Muscle of leg (tissue), 16 donors: ENCODE data around the gene DNAAF3. TPM values are rescaled to one million over a fixed set of nuclear protein-coding genes. Genes with fewer than 3 reads are reported as not detected.
"Not testable (repeated sequence)": the region's sequence is repeated elsewhere in the genome, so short reads cannot be mapped to it uniquely, and the experiment has no call there.

Experiments
- DNase-seq: peaks from one replicate; pipeline ENCODE4 v3.0.0; 2013
- H3K27ac ChIP-seq: one replicate; pipeline ENCODE4 v1.5.1; 2013; ENCODE audit warnings: mild to moderate bottlenecking, low read length, control low read depth
- H3K27me3 ChIP-seq: one replicate; pipeline ENCODE4 v1.6.1; 2013; ENCODE audit warnings: low read length; ENCODE audit not compliant: control insufficient read depth, insufficient read depth
- H3K36me3 ChIP-seq: one replicate; pipeline ENCODE4 v1.6.1; 2013; ENCODE audit warnings: low read length; ENCODE audit not compliant: control insufficient read depth, insufficient read depth
- H3K4me1 ChIP-seq: one replicate; pipeline ENCODE4 v1.6.1; 2013; ENCODE audit warnings: low read length; ENCODE audit not compliant: control insufficient read depth, insufficient read depth
- H3K4me3 ChIP-seq: one replicate; pipeline ENCODE4 v1.5.1; 2013; ENCODE audit warnings: low read length, control low read depth
- H3K9me3 ChIP-seq: replicated peaks from 2 replicates; pipeline ENCODE4 v1.6.1; 2013; ENCODE audit warnings: low read depth, low read length; ENCODE audit not compliant: control insufficient read depth
- WGBS: methylation state at CpG from one replicate; pipeline ENCODE4 v1.1.5; 2013; ENCODE audit warnings: missing lambda C conversion rate; ENCODE audit not compliant: insufficient coverage; 5-methylcytosine and 5-hydroxymethylcytosine counted together
- long read RNA-seq, 11 donors: transcript quantifications; one replicate each; lab custom pipeline, GENCODE V29; 2026
- polyA plus RNA-seq, 8 donors: library from polyadenylated mRNA; unstranded; fragments of 120-200 nt; gene quantifications; one replicate each; pipeline versions ENCODE4 v1.2.1 to v1.2.3, GENCODE V29; 2013; ENCODE audit warnings: inconsistent platforms in 1 of 8, low replicate concordance in 1 of 8; ENCODE audit not compliant: insufficient read length in 8 of 8, insufficient read depth in 1 of 8
- total RNA-seq: library from RNA; stranded (reverse); fragments of 120-200 nt; gene quantifications from one replicate; pipeline ENCODE4 v1.2.4, GENCODE V29; 2013

The DNAAF3 gene
- total RNA-seq, result 0.13 TPM
- 1 to 10 TPM in 1 of 8 donors, under 1 TPM in 7; 0.15 to 1.1 (median 0.38) TPM for polyA plus RNA-seq
- long read RNA-seq, donor 1, result 0 reads
- long read RNA-seq, donor 2, result 0 reads
- long read RNA-seq, donor 3, result 0 reads
- long read RNA-seq, donor 4, result 0 reads
- long read RNA-seq, donor 5, result 0 reads
- long read RNA-seq, donor 6, result 0 reads
- long read RNA-seq, donor 7, result 0 reads
- long read RNA-seq, donor 8, result 0 reads
- long read RNA-seq, donor 9, result 0 reads
- long read RNA-seq, donor 10, result 0 reads
- long read RNA-seq, donor 11, result 0 reads

GRCh38 chr19:55166530-55167268, at the start of gene DNAAF3:
DNAAF3 (minus strand) TSS chr19:55166613; CDS start chr19:55166413, 200 bp downstream.
- DNase-seq, result peak; percentile 95
- Histone ChIP-seq H3K9me3 (no peaks in the 10 kb centered on the region), H3K4me3 (peak within 1 kb of the TSS; percentile 35), H3K4me1 (peaks cover 12% of the 10 kb centered on the region), H3K27me3 (peaks cover 71% of the 10 kb centered on the region), H3K36me3 (no peaks in the 10 kb centered on the region), H3K27ac (no peak within 1 kb of the TSS)
- 0% methylated on average over 14 of the region's 33 CpGs for WGBS

GRCh38 chr19:55213547-55213946, 47.1 kb upstream of the DNAAF3 start:
- Histone ChIP-seq H3K27ac (no peak overlapping the region), H3K36me3 (no peaks in the 10 kb centered on the region), H3K9me3 (peaks cover 6% of the 10 kb centered on the region), H3K4me1 (peaks cover 11% of the 10 kb centered on the region), H3K27me3 (no peaks in the 10 kb centered on the region), H3K4me3 (no peak overlapping the region)
- WGBS, result 88% methylated on average over 5 of the region's 7 CpGs
- DNase-seq, result no peak

GRCh38 chr19:55212447-55212846, 46.0 kb upstream of the DNAAF3 start:
- Histone ChIP-seq H3K9me3 (peaks cover 6% of the 10 kb centered on the region), H3K4me1 (peaks cover 11% of the 10 kb centered on the region), H3K27me3 (no peaks in the 10 kb centered on the region), H3K4me3 (no peak overlapping the region), H3K27ac (no peak overlapping the region), H3K36me3 (no peaks in the 10 kb centered on the region)
- no CpG with 5 or more reads among the region's 3 CpGs for WGBS
- DNase-seq, result no peak

- peaks cover 6% of the 10 kb centered on the region for H3K9me3 ChIP-seq
- H3K36me3 ChIP-seq, result no peaks in the 10 kb centered on the region
- no peak for DNase-seq
- WGBS, result 41% methylated on average over 6 of the region's 17 CpGs
- H3K4me3 ChIP-seq, result no peak overlapping the region
- H3K27me3 ChIP-seq, result peaks cover 3% of the 10 kb centered on the region
- no peak overlapping the region for H3K27ac ChIP-seq
- peaks cover 7% of the 10 kb centered on the region for H3K4me1 ChIP-seq
Observed at GRCh38 chr19:55209693-55210472, 43.5 kb upstream of the DNAAF3 start.

- Histone ChIP-seq H3K27ac (no peak within 1 kb of the TSS), H3K36me3 (no peaks in the 10 kb centered on the region), H3K4me1 (peaks cover 7% of the 10 kb centered on the region), H3K9me3 (peaks cover 6% of the 10 kb centered on the region), H3K4me3 (no peak within 1 kb of the TSS), H3K27me3 (peaks cover 3% of the 10 kb centered on the region)
- DNase-seq, result no peak
- 42% methylated on average over 11 of the region's 18 CpGs for WGBS
Observed at GRCh38 chr19:55208880-55209692, 42.7 kb upstream of the DNAAF3 start, which contains the start of gene PTPRH. PTPRH (minus strand) TSS chr19:55209501; CDS start chr19:55209433, 68 bp downstream.

- Histone ChIP-seq H3K27ac (no peak overlapping the region), H3K36me3 (no peaks in the 10 kb centered on the region), H3K4me3 (no peak overlapping the region), H3K9me3 (no peaks in the 10 kb centered on the region), H3K27me3 (peaks cover 3% of the 10 kb centered on the region), H3K4me1 (peaks cover 7% of the 10 kb centered on the region)
- peak; percentile 66 for DNase-seq
- 34% methylated on average over 18 of the region's 29 CpGs for WGBS
Observed at GRCh38 chr19:55206664-55207500, 40.5 kb upstream of the DNAAF3 start.

GRCh38 chr19:55202199-55202598, 35.8 kb upstream of the DNAAF3 start:
- H3K4me3 ChIP-seq, H3K9me3 ChIP-seq, H3K4me1 ChIP-seq, H3K36me3 ChIP-seq, H3K27ac ChIP-seq, H3K27me3 ChIP-seq, DNase-seq: not testable (repeated sequence)
- WGBS, result 100% methylated on average over 1 of the region's 10 CpGs

GRCh38 chr19:55199620-55200204, 33.3 kb upstream of the DNAAF3 start:
- Histone ChIP-seq H3K9me3 (no peaks in the 10 kb centered on the region), H3K27ac (no peak overlapping the region), H3K27me3 (peaks cover 3% of the 10 kb centered on the region), H3K4me1 (no peaks in the 10 kb centered on the region), H3K4me3 (no peak overlapping the region), H3K36me3 (no peaks in the 10 kb centered on the region)
- 80% methylated on average over 1 of the region's 5 CpGs for WGBS
- no peak for DNase-seq

- H3K27ac ChIP-seq, result no peak overlapping the region
- DNase-seq, result no peak
- H3K9me3 ChIP-seq, result no peaks in the 10 kb centered on the region
- H3K4me1 ChIP-seq, result no peaks in the 10 kb centered on the region
- peaks cover 3% of the 10 kb centered on the region for H3K27me3 ChIP-seq
- no peak overlapping the region for H3K4me3 ChIP-seq
- no peaks in the 10 kb centered on the region for H3K36me3 ChIP-seq
- 60% methylated on average over 4 of the region's 5 CpGs for WGBS
Observed at GRCh38 chr19:55198651-55199050, 32.2 kb upstream of the DNAAF3 start.
